Measurements from ENCODE around the gene SLC2A4RG. TPM values are rescaled to one million over a fixed set of nuclear protein-coding genes. Genes with fewer than 3 reads are reported as not detected.

Gene SLC2A4RG
- total and polyA plus RNA-seq, 2 of the 4 experiments (the other 2 are of a cell fraction): 5.0 to 50.3 TPM

GRCh38 chr20:63703471-63703975, 36.1 kb upstream of the SLC2A4RG start:
- no peak overlapping the region for H4K5ac ChIP-seq (ENCODE audit: low read depth, low read length)
- no peaks in the 10 kb centered on the region for H4K20me1 ChIP-seq (ENCODE audit: insufficient read depth, low read length)
- H3K23ac ChIP-seq (ENCODE audit: low read depth, low read length): no peak overlapping the region
- no peak overlapping the region for H2BK20ac ChIP-seq (ENCODE audit: low read depth, low read length)
- no peak overlapping the region for H2AFZ ChIP-seq (replicated peaks; ENCODE audit: low read length, poor library complexity)
- ATAC-seq (ENCODE audit: low read depth) (no peak), DNase-seq (no peak)
- dilution Hi-C loops (cut with HindIII; ENCODE audit: low sequenced_read_pairs, unreplicated experiment) (no loop called here), in situ Hi-C loops (cut with MboI; ENCODE audit: low sequenced_read_pairs) (loop anchor here (10.0 kb wide), 1 partner anchor 161 kb away; the partner anchor contains the start of genes ABHD16B and TPD52L2), intact Hi-C loops (cut with micrococcal nuclease) (no loop called here)
- no peak overlapping the region for H2AK5ac ChIP-seq (ENCODE audit: low read depth, low read length)
- no peak overlapping the region for H3K27ac ChIP-seq (ENCODE audit: insufficient read depth, low read length)
- no peak overlapping the region for H3K56ac ChIP-seq (ENCODE audit: extremely low read depth, insufficient read depth, low read length)
- no peak overlapping the region for H4K91ac ChIP-seq (ENCODE audit: insufficient read depth, low read depth, low read length)
- peaks cover 27% of the 10 kb centered on the region for H3K36me3 ChIP-seq (ENCODE audit: control insufficient read depth, insufficient read depth, low read length)
- ChIA-PET POLR2A (ENCODE audit: unreplicated experiment) (no interaction called here), CTCF (no interaction called here)
- H3K9ac ChIP-seq (ENCODE audit: low read depth, low read length): no peak overlapping the region
- no peak overlapping the region for H3K4ac ChIP-seq (ENCODE audit: low read depth, low read length)
- H4K8ac ChIP-seq (ENCODE audit: low read depth in 2 of 2, low read length in 2 of 2): no peak overlapping the region
- H3K4me3 ChIP-seq (ENCODE audit: insufficient read depth, low read depth, low read length): no peak overlapping the region
- no peak overlapping the region for H2BK120ac ChIP-seq (ENCODE audit: low read depth, low read length)
- peaks cover 20 to 76% of the 10 kb centered on the region in 2 experiments for H3K79me1 ChIP-seq (ENCODE audit: low read depth in 1 of 2, low read length in 2 of 2)
- H2BK15ac ChIP-seq (ENCODE audit: low read depth, low read length): no peak overlapping the region
- no peaks in the 10 kb centered on the region for H3K27me3 ChIP-seq (ENCODE audit: control insufficient read depth, insufficient read depth, low read length)
- no CpG with 5 or more reads among the region's 15 CpGs for WGBS, 2 experiments (ENCODE audit: extremely low coverage in 2 of 2, insufficient read length in 1 of 2)
- BruUV-seq (replicated peaks): no TSS peak
- H3K4me1 ChIP-seq (ENCODE audit: control insufficient read depth, insufficient read depth, low read length): peaks cover 19% of the 10 kb centered on the region
- no peak overlapping the region for H3K14ac ChIP-seq (replicated peaks; ENCODE audit: low read depth, low read length)
- H3K18ac ChIP-seq (ENCODE audit: low read depth, low read length): no peak overlapping the region
- H2AK9ac ChIP-seq (replicated peaks; ENCODE audit: low read depth, low read length, poor library complexity): no peak overlapping the region
- no peaks in the 10 kb centered on the region for H3K9me1 ChIP-seq (ENCODE audit: insufficient read depth, low read length)
- TF ChIP-seq FOS (IDR thresholded peaks at IDR 0.05; ENCODE audit: low read depth, low read length) (no peak), RAD21 (IDR thresholded peaks at IDR 0.05; ENCODE audit: low read length) (no peak), CHD1 (IDR thresholded peaks at IDR 0.05; ENCODE audit: low read depth, low read length) (no peak), POLR2A (IDR thresholded peaks at IDR 0.05; ENCODE audit: low read depth, low read length) (no peak), MXI1 (IDR thresholded peaks at IDR 0.05; ENCODE audit: borderline replicate concordance, low read depth, low read length) (no peak), NFE2L2 (IDR thresholded peaks at IDR 0.05; ENCODE audit: low read depth, low read length) (no peak), CTCF (conservative IDR thresholded peaks at IDR 0.05; ENCODE audit: low read depth, low read length) (no peak)
- H3K4me2 ChIP-seq (ENCODE audit: low read depth, low read length): no peak overlapping the region
- H3K9me3 ChIP-seq (ENCODE audit: control insufficient read depth, insufficient read depth, low read length): no peaks in the 10 kb centered on the region
- no peak overlapping the region for H2BK5ac ChIP-seq (ENCODE audit: low read depth, low read length, poor library complexity, severe bottlenecking)

Measured in IMR-90 (cell line).